ENCODE data around the gene U2AF2. TPM values are rescaled to one million over a fixed set of nuclear protein-coding genes. Genes with fewer than 3 reads are reported as not detected.

The U2AF2 gene
- total and polyA plus RNA-seq, 2 of the 8 experiments (the other 6 are each of a cell fraction or from before 2014, with no cell fraction given): 162 to 252 TPM

- 94% methylated on average over 6 of the region's 6 CpGs; no CpG with 5 or more reads in 1 of the 2 experiments for WGBS, 2 experiments (ENCODE audit: extremely low coverage in 1 of 2, insufficient coverage in 1 of 2, insufficient read length in 1 of 2, insufficient replicate concordance in 2 of 2, low coverage in 1 of 2, low lambda C conversion rate in 2 of 2, missing lambda C conversion rate in 1 of 2)
Observed at GRCh38 chr19:55685776-55686175, 30.9 kb downstream of the U2AF2 start.

More at GRCh38 chr19:55685776-55686175, 30.9 kb downstream of the U2AF2 start:
- no peak overlapping the region for H2BK120ac ChIP-seq (replicated peaks; ENCODE audit: low read depth, low read length)
- peaks cover 2 to 33% (median 17%) of the 10 kb centered on the region in 4 experiments; a peak in 6 of 8 replicates for H3K36me3 ChIP-seq (ENCODE audit: control insufficient read depth in 2 of 4, insufficient read depth in 4 of 4, low read length in 3 of 4)
- H3K9me3 ChIP-seq (ENCODE audit: insufficient read depth in 2 of 2, low read depth in 1 of 2, low read length in 1 of 2): no peaks in the 10 kb centered on the region
- TF ChIP-seq POLR2AphosphoS5 (IDR thresholded peaks at IDR 0.05; ENCODE audit: low read depth, low read length): no peak
- no peak for TF ChIP-seq CBX5 (IDR thresholded peaks at IDR 0.05; ENCODE audit: low read depth, low read length)
- H3K4me3 ChIP-seq (ENCODE audit: extremely low read depth in 1 of 4, insufficient read depth in 2 of 4, low read depth in 3 of 4, low read length in 4 of 4): no peak overlapping the region
- no peak overlapping the region for H3K4me2 ChIP-seq (ENCODE audit: insufficient read depth in 1 of 2, low read depth in 2 of 2, low read length in 2 of 2)
- peaks cover 7% of the 10 kb centered on the region for H3K79me1 ChIP-seq (ENCODE audit: low read depth, low read length)
- no peak overlapping the region for H4K91ac ChIP-seq (replicated peaks; ENCODE audit: insufficient read length, low read length)
- H3K4me1 ChIP-seq (replicated peaks in 1 of 4; ENCODE audit: control insufficient read depth in 3 of 4, insufficient read depth in 4 of 4, low read length in 3 of 4): no peaks in the 10 kb centered on the region
- H3K18ac ChIP-seq (ENCODE audit: extremely low read depth, low read length): no peak overlapping the region
- H3K27ac ChIP-seq (ENCODE audit: low read depth, low read length): no peak overlapping the region
- no peak overlapping the region for H2AFZ ChIP-seq (ENCODE audit: low read length)
- DNase-seq (ENCODE audit: low read depth in 1 of 2, low spot score in 2 of 2): no peak
- no peak overlapping the region for H2AK5ac ChIP-seq (ENCODE audit: low read depth, low read length)
- no peak overlapping the region for H4K8ac ChIP-seq (ENCODE audit: extremely low read depth, insufficient read depth, low read length)
- no peak overlapping the region for H3K56ac ChIP-seq (replicated peaks; ENCODE audit: insufficient read length, low read depth, low read length)
- H3K79me2 ChIP-seq (ENCODE audit: control insufficient read depth in 1 of 2, insufficient read depth in 2 of 2, low read length in 2 of 2): peaks cover 0 to 29% of the 10 kb centered on the region in 2 experiments; a peak in 2 of 4 replicates
- no peak overlapping the region for H3K23ac ChIP-seq (ENCODE audit: insufficient read length)
- no peak overlapping the region for H2BK20ac ChIP-seq (ENCODE audit: low read length)
- H2BK12ac ChIP-seq (ENCODE audit: low read depth, low read length): no peak overlapping the region
- no peak overlapping the region for H2BK15ac ChIP-seq (ENCODE audit: low read length)
- peaks cover 5 to 41% of the 10 kb centered on the region in 2 experiments for H4K20me1 ChIP-seq (replicated peaks in 1 of 2; ENCODE audit: control insufficient read depth in 1 of 2, insufficient read depth in 2 of 2, low read length in 2 of 2)
- H3K4ac ChIP-seq (replicated peaks; ENCODE audit: insufficient read length, low read depth, low read length): no peak overlapping the region
- no peak overlapping the region for H3K14ac ChIP-seq (ENCODE audit: insufficient read length)
- H4K5ac ChIP-seq (ENCODE audit: insufficient read length, low read depth, low read length): no peak overlapping the region
- CTCF ChIA-PET (ENCODE audit: partially characterized antibody): no interaction called here
- POLR2A ChIA-PET (ENCODE audit: partially characterized antibody): interaction anchor here (1.1 to 1.5 kb wide), 2 partner anchors 12 to 31 kb away, joined by 3 read pairs; partner anchors contain the start of gene U2AF2
- no peaks in the 10 kb centered on the region for H3K23me2 ChIP-seq (ENCODE audit: low read depth, low read length)
- no peak overlapping the region for H2BK5ac ChIP-seq (ENCODE audit: low read depth, low read length)
- FAIRE-seq: no peak
- no peak overlapping the region for H3K9ac ChIP-seq (replicated peaks in 1 of 4; ENCODE audit: extremely low read depth in 1 of 4, low read depth in 3 of 4, low read length in 3 of 4)
- H3K27me3 ChIP-seq (replicated peaks in 1 of 4; ENCODE audit: control insufficient read depth in 3 of 4, extremely low read depth in 1 of 4, insufficient read depth in 3 of 4, low read length in 3 of 4): no peaks in the 10 kb centered on the region; a peak in 1 of 7 replicates

All from H1 (cell line).